HepG2 (cell line): ENCODE results near the gene HCRT. TPM values are rescaled to one million over a fixed set of nuclear protein-coding genes. Genes with fewer than 3 reads are reported as not detected.

ENCODE experiments used
- ATF2 ChIP-seq: sonication (generic); formaldehyde crosslinking; IDR thresholded peaks from 2 replicates; pipeline ENCODE4 v1.4.0; 2020; ENCODE audit warnings: missing genetic modification reagents
- CTCF ChIP-seq: sonication (generic); formaldehyde crosslinking; IDR thresholded peaks from 2 replicates; pipeline ENCODE4 v1.5.0; 2020; ENCODE audit warnings: mild to moderate bottlenecking, missing genetic modification reagents, moderate library complexity
- EHMT2 ChIP-seq: fragments of 200-600 bp; sonication (generic); IDR thresholded peaks from 2 replicates; pipeline ENCODE4 v1.7.0; 2017; ENCODE audit warnings: antibody characterized with exemption, low read depth, low read length, borderline replicate concordance
- EZH2 ChIP-seq: conservative IDR thresholded peaks from 2 replicates; pipeline ENCODE4 v1.6.1; 2012; ENCODE audit warnings: mild to moderate bottlenecking, low read depth, low read length, moderate library complexity
- FUBP1 ChIP-seq: sonication (generic); formaldehyde crosslinking; IDR thresholded peaks from 2 replicates; pipeline ENCODE4 v1.5.1; 2020; ENCODE audit warnings: missing genetic modification reagents, mild to moderate bottlenecking, borderline replicate concordance
- GABPB1 ChIP-seq: IDR thresholded peaks from 2 replicates; pipeline ENCODE4 v1.6.1; 2016; ENCODE audit warnings: mild to moderate bottlenecking, missing genetic modification reagents, moderate library complexity, missing compliant biosample characterization
- HDAC1 ChIP-seq: sonication (generic); formaldehyde crosslinking; IDR thresholded peaks from 2 replicates; pipeline ENCODE4 v1.5.1; 2020; ENCODE audit warnings: mild to moderate bottlenecking, missing genetic modification reagents
- HNRNPK ChIP-seq: fragments of 200-400 bp; formaldehyde crosslinking; IDR thresholded peaks from 2 replicates; pipeline ENCODE4 v1.6.1; 2018; ENCODE audit warnings: low read length, low read depth, moderate library complexity, mild to moderate bottlenecking; ENCODE audit not compliant: poor library complexity, severe bottlenecking
- RORA ChIP-seq: sonication (generic); formaldehyde crosslinking; IDR thresholded peaks from 2 replicates; pipeline ENCODE4 v1.5.0; 2020; ENCODE audit warnings: mild to moderate bottlenecking, missing genetic modification reagents, moderate library complexity
- SIN3B ChIP-seq: fragments of 150-350 bp; IDR thresholded peaks from 2 replicates; pipeline ENCODE4 v1.6.1; 2014; ENCODE audit warnings: low read length
- THAP9 ChIP-seq: sonication (generic); formaldehyde crosslinking; IDR thresholded peaks from 2 replicates; pipeline ENCODE4; 2020; ENCODE audit warnings: missing genetic modification reagents, mild to moderate bottlenecking, borderline replicate concordance
- ZBED4 ChIP-seq: sonication (generic); formaldehyde crosslinking; IDR thresholded peaks from 2 replicates; pipeline ENCODE4 v1.4.0; 2020; ENCODE audit warnings: missing genetic modification reagents, borderline replicate concordance
- ZMYM2 ChIP-seq: sonication (generic); formaldehyde crosslinking; IDR thresholded peaks from 2 replicates; pipeline ENCODE4 v1.8.0; 2022; ENCODE audit warnings: mild to moderate bottlenecking, missing genetic modification reagents
- ZNF703 ChIP-seq: sonication (generic); formaldehyde crosslinking; IDR thresholded peaks from 2 replicates; pipeline ENCODE4 v1.5.1; 2020; ENCODE audit warnings: missing genetic modification reagents, mild to moderate bottlenecking, moderate library complexity, borderline replicate concordance
- ZNF720 ChIP-seq: sonication (generic); formaldehyde crosslinking; IDR thresholded peaks from 2 replicates; pipeline ENCODE4 v1.4.0; 2020; ENCODE audit warnings: missing genetic modification reagents
- ZSCAN9 ChIP-seq: IDR thresholded peaks from 2 replicates; pipeline ENCODE4 v1.6.1; 2016; ENCODE audit warnings: borderline replicate concordance
- polyA plus RNA-seq, 8 experiments: library from polyadenylated mRNA; depleted of rRNA in 3 of 8; stranded (reverse) in 7 of 8; unstranded in 1 of 8; fragments of >200 nt; fragmentation: Illumina TruSeq in 4 of 8; extraction: Trizol in 4 of 8; gene quantifications; 2 replicates each; pipeline versions ENCODE4 v1.2.1 to v1.2.3, GENCODE V29; 2011 to 2016; ENCODE audit warnings: low read depth in 4 of 8, missing spikeins in 1 of 8, mixed read lengths in 1 of 8; ENCODE audit not compliant: insufficient read depth in 1 of 8
- total RNA-seq, 5 experiments: library from RNA; depleted of rRNA; stranded (reverse); fragments of >200 nt; fragmentation: Illumina TruSeq; extraction: Trizol; gene quantifications; 2 replicates each; pipeline ENCODE4 v1.2.3, GENCODE V29; 2016; ENCODE audit warnings: low read depth in 1 of 5

HCRT gene
- total and polyA plus RNA-seq, 2 of the 13 experiments (the other 11 are each of a cell fraction or from before 2014, with no cell fraction given) = not detected

GRCh38 chr17:42221886-42222745 is 36.9 kb upstream of the HCRT start (continued):
- no peak for TF ChIP-seq ZBED4 (CRISPR knock-in tag)
- TF ChIP-seq RORA = no peak
- TF ChIP-seq EZH2 = no peak
- no peak for TF ChIP-seq FUBP1 (CRISPR knock-in tag)
- no peak for TF ChIP-seq ATF2 (CRISPR knock-in tag)
- no peak for TF ChIP-seq HNRNPK
- TF ChIP-seq ZNF720 = no peak
- no peak for TF ChIP-seq HDAC1 (CRISPR knock-in tag)
- no peak for TF ChIP-seq GABPB1 (CRISPR knock-in tag)
- TF ChIP-seq EHMT2 = no peak
- no peak for TF ChIP-seq ZNF703 (CRISPR knock-in tag)
- TF ChIP-seq THAP9 (CRISPR knock-in tag) = no peak
- 0 out of 2 replicates have a peak, but pooled peaks have one; percentile 31 for TF ChIP-seq SIN3B
- no peak for TF ChIP-seq ZSCAN9 (CRISPR knock-in tag)
- no peak for TF ChIP-seq ZMYM2 (CRISPR knock-in tag)
- TF ChIP-seq CTCF = peak; percentile 80
